ENCODE measurements around the gene LRRFIP1.

DNA sequence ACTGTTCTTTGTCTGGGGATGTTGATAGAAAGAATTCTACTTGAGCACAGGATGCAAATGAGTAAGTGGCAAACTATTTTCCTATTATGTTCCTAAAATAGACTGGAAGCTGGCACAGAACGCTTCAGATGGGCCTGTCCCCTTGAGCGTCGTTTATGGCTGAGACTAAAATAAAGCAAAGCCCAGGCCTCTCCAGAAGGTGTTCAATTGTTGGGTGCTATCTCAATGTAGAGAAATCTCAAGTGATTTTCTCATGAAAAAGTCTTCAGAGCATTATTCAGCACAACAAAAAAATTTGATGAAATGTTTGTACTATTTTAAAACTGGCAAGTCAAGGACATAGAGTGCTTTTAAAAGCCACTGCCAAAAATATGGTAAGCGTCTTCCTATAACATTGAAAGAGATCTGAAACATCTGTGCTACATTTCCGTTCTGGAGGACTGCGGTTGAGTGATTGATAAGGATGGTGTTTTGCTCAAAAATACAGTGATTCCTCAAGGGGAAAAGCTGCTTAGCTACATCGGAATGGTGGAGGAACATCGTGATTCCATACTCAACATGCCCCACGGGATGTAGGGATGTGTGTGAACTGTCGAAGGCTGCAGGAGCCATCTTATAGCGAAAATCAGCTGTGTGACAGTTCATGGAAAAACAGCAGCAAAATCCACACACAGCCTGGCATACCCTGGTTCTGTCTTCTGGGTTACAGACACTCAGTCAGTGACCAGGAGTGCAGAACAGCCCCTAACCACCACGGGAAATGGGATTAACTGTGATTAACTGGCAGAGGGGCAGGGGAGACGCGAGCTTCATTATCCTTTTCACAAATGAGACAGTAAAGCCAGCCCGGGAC is 10.4 kb upstream of the LRRFIP1 start:
- TF ChIP-seq, protein P1, sequence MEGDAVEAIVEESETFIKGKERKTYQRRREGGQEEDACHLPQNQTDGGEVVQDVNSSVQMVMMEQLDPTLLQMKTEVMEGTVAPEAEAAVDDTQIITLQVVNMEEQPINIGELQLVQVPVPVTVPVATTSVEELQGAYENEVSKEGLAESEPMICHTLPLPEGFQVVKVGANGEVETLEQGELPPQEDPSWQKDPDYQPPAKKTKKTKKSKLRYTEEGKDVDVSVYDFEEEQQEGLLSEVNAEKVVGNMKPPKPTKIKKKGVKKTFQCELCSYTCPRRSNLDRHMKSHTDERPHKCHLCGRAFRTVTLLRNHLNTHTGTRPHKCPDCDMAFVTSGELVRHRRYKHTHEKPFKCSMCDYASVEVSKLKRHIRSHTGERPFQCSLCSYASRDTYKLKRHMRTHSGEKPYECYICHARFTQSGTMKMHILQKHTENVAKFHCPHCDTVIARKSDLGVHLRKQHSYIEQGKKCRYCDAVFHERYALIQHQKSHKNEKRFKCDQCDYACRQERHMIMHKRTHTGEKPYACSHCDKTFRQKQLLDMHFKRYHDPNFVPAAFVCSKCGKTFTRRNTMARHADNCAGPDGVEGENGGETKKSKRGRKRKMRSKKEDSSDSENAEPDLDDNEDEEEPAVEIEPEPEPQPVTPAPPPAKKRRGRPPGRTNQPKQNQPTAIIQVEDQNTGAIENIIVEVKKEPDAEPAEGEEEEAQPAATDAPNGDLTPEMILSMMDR (IDR thresholded peaks at IDR 0.05), result no peak
- TF ChIP-seq POLR2AphosphoS5 (IDR thresholded peaks at IDR 0.05), result peak; percentile 35 to 49 (median 45)
- TF ChIP-seq POLR2A (IDR thresholded peaks at IDR 0.05), result no peak
